Measurements from ENCODE around the gene TCEA3.

TCEA3 gene

GRCh38 chr1:23425193-23425494 lies 596 bp upstream of the TCEA3 start:
- no peak for TF ChIP-seq CTCF (conservative IDR thresholded peaks at IDR 0.05; ENCODE audit: low read depth)
- DNase-seq (ENCODE audit: low spot score) = no peak
- CTCF ChIA-PET = interaction anchor here (0.5 to 1.4 kb wide), 7 partner anchors 21 to 727 kb away, joined by 3 to 6 read pairs (median 4); no protein-coding TSS in a partner anchor
- POLR2A ChIA-PET (ENCODE audit: low non-redundant PET) = interaction anchor here (0.6 to 0.7 kb wide), 2 partner anchors 41 to 221 kb away, joined by 3 to 10 read pairs; no protein-coding TSS in a partner anchor
- H3K27ac ChIP-seq = peak overlapping the region; percentile 76

- ChIA-PET CTCF (interaction anchor here (0.5 to 1.7 kb wide), 5 partner anchors 25 to 73 kb away, joined by 3 to 5 read pairs (median 4); partner anchors contain the start of gene ASAP3), POLR2A (ENCODE audit: low non-redundant PET) (interaction anchor here (0.8 kb wide), 1 partner anchor 60 kb away, joined by 3 read pairs; the partner anchor contains the start of gene ASAP3)
- no peak for TF ChIP-seq CTCF (conservative IDR thresholded peaks at IDR 0.05; ENCODE audit: low read depth)
- peak overlapping the region; percentile 76 for H3K27ac ChIP-seq
- DNase-seq (ENCODE audit: low spot score) = peak; percentile 36
These were observed 894 bp downstream of the TCEA3 start for GRCh38 chr1:23423415-23424292.

- DNase-seq (ENCODE audit: low spot score) = no peak
- CTCF ChIA-PET = interaction anchor here (0.5 to 1.7 kb wide), 2 partner anchors 48 to 74 kb away, joined by 3 to 4 read pairs; no protein-coding TSS in a partner anchor
- H3K27ac ChIP-seq = peak overlapping the region; percentile 76
- POLR2A ChIA-PET (ENCODE audit: low non-redundant PET) = no interaction called here
- TF ChIP-seq CTCF (conservative IDR thresholded peaks at IDR 0.05; ENCODE audit: low read depth) = no peak
These were observed 1.6 kb downstream of the TCEA3 start for GRCh38 chr1:23422941-23423340.

- H3K27ac ChIP-seq = peak overlapping the region; percentile 76
- ChIA-PET POLR2A (ENCODE audit: low non-redundant PET) (no interaction called here), CTCF (interaction anchor here (0.8 to 1.7 kb wide), 2 partner anchors 19 to 75 kb away, joined by 4 read pairs; no protein-coding TSS in a partner anchor)
- TF ChIP-seq CTCF (conservative IDR thresholded peaks at IDR 0.05; ENCODE audit: low read depth) = no peak
- DNase-seq (ENCODE audit: low spot score) = no peak
These were observed 2.2 kb downstream of the TCEA3 start for GRCh38 chr1:23422241-23422877.

- DNase-seq (ENCODE audit: low spot score) = no peak
- H3K27ac ChIP-seq = peak overlapping the region; percentile 76
- ChIA-PET CTCF (interaction anchor here (0.8 kb wide), 1 partner anchor 18 kb away, joined by 4 read pairs; no protein-coding TSS in a partner anchor), POLR2A (ENCODE audit: low non-redundant PET) (no interaction called here)
- no peak for TF ChIP-seq CTCF (conservative IDR thresholded peaks at IDR 0.05; ENCODE audit: low read depth)
These were observed 2.8 kb downstream of the TCEA3 start for GRCh38 chr1:23421753-23422240.

GRCh38 chr1:23421343-23421742 lies 3.2 kb downstream of the TCEA3 start:
- POLR2A ChIA-PET (ENCODE audit: low non-redundant PET) = no interaction called here
- no peak for TF ChIP-seq CTCF (conservative IDR thresholded peaks at IDR 0.05; ENCODE audit: low read depth)
- no peak for DNase-seq (ENCODE audit: low spot score)
- no peak overlapping the region for H3K27ac ChIP-seq
- CTCF ChIA-PET = interaction anchor here (0.8 kb wide), 1 partner anchor 18 kb away, joined by 4 read pairs; no protein-coding TSS in a partner anchor

All from RWPE1 (cell line).